H4 (cell line): Measurements from ENCODE around the gene POMT1. TPM values are rescaled to one million over a fixed set of nuclear protein-coding genes. Genes with fewer than 3 reads are reported as not detected.

ENCODE experiments used
- DNase-seq: peaks from one replicate; pipeline ENCODE4 v3.0.0-alpha.2; 2015; ENCODE audit warnings: low spot score
- total RNA-seq: library from RNA; depleted of rRNA; stranded (reverse); fragments of >200 nt; shearing (Covaris generic); gene quantifications from 2 replicates; pipeline ENCODE4 v1.2.3, GENCODE V29; 2014

Gene POMT1
- total RNA-seq, 1 experiment from 2014 or later: 10.5 TPM

DNA sequence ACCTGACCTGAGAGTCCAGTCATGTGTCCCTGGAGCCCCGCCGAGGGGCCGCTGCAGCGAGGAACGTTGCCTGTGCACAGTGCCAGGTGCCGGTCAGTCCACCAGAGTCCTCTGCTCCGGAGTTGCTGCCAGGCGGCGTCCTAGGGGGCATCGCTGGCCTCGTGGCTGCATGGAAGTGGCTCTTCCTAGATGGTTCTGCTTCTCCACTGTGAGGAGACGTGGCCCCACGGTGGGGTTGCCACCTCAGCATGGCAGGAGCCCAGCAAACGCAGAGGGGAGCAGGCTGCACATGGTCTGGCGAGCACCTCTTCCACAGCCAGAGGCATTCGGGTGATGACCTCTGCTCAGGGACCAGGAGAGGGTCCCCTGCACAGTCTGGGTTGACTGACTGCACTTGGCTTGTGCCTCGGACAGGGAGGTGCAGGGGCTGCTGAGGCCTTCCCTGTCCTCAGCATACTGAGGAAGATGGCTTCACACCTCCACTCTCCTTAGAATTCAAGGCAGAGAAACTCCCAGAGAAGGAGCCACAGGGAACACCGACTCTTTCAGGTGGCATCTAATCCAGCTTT is 25.9 kb upstream of the POMT1 start:
- no peak for DNase-seq

DNA sequence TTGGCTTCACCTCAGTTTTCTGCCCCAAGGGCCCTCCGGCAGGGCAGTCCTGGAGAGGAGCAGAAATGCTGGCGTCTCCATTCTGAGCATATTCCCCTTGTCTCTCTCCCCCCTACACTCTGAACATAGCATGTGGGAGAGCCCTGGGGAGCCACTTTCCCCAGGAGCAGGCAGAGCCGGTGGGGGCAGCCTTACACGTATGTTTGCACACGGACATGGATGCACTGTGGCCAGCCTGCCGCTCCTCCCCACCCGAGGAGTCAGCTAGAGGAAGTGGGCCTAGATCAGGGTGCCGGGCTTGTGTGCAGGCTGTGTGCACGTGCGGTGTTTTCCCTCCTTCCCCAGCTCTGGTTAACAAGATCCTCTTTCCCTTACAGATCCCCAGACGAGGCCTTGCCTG is 25.4 kb upstream of the POMT1 start:
- no peak for DNase-seq

DNA sequence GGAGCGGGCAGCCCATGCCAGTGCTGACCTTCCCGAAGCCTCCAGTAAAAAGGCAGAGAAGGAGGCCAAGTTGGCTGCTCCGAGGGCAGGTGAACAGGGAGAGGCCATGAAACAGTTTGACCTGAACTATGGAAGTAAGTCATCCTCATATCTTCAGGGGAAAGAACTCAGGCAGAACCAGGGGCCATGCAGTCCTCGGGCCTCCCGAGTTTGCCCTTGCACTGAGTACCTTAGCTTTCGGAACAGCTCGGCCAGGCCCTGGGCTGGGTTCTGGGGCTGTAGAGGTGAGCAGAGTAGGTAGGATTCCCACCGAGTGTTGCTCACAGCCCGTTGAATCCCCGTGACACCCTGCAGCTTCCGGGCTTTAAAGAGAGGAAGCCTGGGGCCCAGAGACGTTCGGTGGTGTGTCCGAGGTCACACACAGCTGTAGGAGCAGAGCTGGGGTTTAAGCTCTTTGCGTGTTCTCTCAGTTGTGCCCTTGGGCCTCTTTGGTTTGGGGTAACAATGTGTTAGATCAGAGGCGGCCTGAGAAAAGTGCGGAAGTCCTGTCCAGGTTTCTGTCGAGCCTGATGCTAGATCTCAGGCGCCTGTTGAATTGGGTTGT is 24.8 kb upstream of the POMT1 start:
- no peak for DNase-seq

DNA sequence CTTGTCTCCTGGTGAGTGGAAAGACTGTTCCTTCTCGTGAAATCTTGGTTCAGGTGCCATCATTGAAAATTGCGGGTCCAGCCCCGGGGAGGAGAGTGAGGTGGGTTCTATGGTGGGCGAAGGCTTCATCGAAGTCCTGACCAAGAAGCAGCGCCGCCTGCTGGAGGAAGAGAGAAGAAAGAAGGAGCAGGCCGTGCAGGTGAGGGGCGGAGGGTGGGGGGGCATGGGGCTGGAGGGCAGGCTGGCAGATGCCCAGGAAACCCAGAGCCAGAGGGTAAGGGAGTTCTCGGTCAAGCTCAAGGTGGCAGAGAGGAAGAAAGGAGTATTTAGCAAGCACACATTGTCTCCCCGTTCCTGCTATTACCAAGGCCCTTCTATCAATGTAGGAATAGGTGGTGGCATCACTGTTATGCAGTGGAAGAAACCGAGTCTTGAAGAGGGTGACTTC is 24.3 kb upstream of the POMT1 start:
- DNase-seq: peak; percentile 34

DNA sequence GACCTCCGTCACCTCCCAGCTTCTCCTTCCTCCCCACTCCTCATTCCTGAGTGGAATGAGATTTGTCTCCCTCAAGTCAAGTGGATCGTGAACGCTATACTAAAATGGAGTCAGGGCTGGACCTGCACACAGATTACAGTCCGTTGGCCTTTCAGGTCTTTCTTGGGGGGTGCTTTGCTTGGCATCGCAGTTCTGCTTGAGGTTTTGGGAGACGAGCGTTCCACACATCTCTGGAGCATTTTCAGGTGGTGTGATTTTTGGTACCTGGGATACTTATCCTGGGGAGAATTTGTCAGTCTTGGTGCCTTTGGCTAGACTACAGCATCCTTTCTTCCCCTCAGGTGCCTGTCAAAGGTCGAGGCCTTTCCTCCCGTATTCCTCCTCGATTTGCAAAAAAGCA is 23.8 kb upstream of the POMT1 start:
- no peak for DNase-seq

DNA sequence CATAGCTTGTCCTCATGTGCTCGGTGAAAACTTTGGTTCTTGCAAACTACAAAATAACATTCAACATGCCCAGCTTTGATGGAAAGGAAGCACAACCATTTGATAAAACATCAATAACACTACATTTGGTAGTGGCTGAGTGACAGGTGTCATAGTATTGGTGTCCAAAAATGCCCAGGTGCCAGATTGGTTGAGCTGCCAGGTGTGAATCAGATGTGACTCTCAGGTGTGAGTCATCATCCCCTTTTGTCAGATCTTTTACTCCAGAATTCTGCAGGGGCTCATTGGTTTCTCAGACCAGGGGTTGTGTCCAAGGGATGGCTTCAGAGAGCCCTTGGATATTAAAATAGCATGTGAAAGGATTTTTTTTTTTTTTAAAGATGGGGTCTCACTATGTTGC is 22.5 kb upstream of the POMT1 start:
- DNase-seq: no peak

DNA sequence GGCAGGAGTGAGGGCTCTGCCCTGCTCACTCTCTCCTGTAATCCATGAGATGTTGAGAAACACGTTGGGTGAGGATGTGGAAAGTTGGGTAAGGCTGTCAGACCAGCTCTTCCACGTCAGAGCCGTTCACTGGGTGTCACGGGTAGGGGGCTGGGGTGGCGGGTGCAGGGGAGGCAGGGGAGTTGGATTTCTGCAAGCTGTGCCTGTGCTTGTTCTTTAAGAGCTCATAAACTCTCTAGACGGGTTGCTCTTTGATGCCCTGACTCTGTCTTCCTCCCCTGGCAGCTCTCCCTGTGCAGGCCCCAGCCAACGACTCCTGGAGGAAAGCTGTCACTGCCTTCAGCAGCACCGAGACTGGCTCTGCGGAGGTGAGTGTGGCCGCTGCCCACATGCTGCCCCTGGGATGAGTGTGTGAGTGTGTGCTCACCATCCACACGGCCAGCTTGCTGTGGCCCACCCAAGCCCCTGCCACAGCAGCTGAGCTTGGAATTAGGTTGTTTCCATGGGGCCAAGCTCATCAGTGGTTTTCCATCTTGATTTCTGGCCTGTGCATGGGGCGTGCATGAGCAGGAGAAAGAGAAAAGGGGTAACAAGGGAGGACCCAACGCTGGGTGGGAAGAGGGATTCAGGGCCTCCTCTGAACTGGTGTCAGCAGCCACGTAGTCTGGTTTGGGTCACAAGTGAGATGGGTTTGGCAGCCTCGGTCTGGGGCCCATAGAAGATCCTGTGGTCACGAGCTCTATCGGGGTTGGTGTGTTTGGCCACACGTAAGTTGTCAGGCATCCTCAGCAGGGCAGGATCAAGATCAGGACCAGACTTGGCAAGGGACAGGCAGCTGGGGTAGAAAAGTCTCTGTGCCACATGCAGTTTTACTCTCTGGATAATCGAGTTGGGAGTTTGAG is 21.0 kb upstream of the POMT1 start:
- DNase-seq: no peak

DNA sequence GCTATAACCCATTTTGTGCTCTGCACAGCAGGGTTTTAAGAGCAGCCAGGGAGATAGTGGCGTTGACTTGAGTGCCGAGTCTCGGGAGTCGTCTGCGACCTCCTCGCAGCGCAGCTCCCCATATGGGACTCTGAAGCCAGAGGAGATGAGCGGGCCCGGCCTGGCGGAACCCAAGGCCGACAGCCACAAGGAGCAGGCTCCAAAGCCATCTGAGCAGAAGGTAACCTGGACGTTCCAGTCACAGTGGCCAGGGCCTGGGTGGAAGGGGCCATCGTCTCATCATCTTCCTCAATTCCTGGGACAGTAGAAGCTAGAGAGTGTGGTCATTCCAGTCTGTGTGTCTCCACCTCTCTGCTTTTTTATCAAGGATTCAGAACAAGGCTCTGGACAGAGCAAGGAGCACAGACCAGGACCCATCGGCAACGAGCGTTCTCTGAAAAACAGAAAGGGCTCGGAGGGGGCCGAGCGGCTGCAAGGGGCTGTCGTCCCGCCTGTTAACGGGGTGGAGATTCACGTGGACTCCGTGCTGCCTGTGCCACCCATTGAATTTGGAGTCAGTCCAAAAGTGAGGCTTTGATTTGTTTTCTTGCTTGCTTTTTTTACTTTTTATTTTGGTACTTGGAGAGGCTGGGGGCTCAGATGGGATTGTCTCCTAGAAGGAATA is 20.2 kb upstream of the POMT1 start:
- no peak for DNase-seq

DNA sequence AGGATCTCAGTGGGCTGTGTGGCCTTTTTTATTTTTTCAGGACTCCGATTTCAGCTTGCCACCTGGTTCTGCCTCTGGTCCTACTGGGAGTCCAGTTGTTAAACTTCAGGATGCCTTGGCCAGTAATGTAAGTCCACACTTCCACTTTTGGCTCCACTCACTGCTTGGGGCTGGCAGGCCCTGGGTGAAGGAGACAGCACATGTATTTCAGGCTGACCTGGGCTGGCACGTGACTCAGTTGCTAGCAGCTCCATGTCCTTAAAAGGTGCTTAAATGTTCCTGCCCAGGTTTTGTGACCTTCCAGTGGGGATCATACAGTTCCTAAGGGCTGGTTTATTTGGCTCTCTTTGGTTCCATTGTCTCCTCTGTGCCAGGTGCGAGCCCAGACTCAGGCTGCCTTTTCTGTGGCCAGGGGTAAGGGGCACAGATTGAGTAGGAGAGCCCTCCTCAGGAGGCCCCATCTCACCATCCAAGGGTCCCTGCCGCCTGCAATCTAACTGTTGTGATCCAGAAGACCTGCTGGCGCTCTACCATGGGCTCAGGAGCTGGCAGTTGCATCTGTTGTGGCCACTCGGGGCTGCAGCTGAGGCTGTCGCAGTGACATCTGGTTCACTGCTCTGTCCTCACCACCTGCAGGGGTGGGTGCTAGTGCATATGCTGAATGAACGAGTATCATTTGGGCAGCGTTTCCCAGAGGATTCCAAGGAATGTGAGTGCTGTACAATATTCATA is 19.2 kb upstream of the POMT1 start:
- no peak for DNase-seq

DNA sequence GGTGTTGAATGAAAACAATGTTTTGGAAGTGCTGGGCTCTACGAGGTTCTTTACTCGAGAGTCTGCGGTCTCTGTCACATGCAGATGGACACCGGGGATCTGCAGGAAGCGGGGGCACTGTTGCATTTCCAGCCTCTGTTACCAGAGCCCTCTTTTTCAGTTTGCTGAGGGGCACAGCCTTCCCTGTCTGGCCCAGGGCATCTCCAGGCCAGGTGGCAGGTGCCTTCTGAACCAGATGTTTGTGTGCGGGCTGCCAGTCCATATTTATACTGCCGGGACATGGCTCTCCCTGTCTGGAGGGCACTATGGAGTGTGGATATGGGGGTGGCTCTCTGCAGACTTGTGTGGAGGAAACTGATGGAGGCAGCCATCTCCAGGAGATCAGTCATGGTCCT is 18.7 kb upstream of the POMT1 start:
- DNase-seq: no peak

DNA sequence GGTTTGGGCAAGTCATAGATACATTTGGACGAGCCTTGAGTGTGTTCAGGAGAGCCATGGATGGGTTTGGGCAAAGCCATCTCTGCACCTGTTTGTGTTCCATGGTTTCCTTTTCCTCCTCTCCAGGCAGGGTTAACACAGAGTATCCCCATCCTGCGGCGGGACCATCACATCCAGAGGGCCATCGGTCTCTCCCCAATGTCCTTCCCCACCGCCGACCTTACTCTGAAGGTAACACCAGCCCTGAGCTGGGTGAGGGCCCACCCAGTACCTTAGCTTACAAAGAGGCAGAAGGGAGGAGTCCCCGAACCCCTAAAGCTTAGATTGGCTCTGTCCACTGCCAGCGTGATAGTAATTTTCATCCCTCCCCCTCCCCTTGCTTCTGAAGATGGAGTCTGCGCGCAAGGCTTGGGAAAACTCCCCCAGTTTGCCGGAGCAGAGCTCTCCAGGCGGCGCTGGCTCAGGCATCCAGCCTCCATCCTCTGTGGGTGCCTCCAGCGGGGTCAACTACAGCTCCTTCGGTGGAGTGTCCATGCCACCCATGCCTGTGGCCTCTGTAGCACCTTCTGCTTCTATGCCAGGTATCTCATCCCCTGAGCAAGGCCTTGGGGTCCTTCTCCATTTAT is 18.0 kb upstream of the POMT1 start:
- no peak for DNase-seq

DNA sequence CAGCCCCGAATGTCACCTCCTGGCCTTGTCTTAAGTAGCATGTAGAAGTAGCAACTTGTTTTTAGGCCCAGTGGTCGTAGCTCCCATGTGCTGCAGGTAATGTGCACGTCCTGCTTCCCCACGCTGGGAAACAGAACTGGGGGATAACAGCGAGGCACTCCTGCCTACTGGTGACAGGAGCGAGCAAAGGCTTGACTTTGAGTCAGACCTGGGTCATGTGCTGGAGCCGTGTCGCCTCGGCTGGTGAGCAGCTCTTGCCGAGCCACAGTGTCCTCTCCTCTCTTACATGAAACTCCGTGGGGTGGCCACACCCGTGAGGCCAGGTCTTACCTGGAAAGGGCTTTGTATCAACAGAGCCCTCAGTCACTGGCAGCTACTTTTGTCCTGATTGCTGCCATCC is 17.5 kb upstream of the POMT1 start:
- no peak for DNase-seq

DNA sequence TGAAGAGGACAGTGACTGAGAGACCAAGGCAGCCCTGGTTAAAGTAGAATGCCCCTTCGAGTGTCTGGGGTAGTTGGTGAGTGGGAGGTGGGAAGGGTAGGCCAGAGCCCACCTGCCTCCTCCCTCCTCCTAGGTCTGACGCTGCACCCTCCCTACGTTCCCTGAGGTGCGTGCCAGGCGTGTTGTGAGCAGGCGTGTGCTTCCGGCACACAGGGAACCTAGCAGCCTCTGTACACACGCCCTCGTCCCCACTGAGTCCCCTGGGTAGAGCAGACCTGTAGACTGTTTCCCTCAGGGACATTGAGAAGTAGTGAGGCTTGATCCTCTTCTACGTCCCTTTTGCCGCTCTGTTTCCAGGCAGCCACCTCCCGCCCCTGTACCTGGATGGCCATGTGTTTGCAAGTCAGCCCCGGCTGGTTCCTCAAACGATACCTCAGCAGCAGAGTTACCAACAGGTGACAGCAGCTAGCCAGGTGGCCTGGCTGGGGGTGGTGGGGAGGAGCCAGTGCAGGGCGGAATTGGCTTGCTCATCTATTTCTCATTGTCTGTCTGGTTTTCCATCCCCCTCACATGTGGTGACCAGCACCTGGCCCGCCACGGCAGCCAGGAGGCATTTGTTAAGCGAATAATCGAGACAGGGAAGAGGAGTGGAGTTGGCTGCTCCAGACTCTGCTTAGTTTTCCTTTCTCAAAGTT is 16.8 kb upstream of the POMT1 start:
- no peak for DNase-seq

DNA sequence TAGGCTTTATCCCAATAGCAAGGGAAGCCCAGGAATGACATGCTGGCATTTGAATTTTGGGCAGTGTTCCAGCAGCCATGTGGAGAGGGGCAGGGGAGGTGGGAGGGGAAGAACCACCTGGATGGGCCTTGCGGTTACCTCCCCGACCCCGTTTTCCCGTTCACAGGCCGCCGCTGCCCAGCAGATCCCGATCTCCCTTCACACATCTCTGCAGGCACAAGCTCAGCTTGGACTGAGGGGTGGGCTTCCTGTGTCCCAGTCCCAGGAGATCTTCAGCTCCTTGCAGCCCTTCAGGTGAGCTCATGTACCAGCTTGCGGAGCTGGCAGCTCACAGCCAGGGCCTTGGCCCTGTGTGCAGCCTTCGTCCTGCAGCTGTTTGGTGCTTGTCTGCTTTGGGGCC is 15.7 kb upstream of the POMT1 start:
- DNase-seq: no peak

DNA sequence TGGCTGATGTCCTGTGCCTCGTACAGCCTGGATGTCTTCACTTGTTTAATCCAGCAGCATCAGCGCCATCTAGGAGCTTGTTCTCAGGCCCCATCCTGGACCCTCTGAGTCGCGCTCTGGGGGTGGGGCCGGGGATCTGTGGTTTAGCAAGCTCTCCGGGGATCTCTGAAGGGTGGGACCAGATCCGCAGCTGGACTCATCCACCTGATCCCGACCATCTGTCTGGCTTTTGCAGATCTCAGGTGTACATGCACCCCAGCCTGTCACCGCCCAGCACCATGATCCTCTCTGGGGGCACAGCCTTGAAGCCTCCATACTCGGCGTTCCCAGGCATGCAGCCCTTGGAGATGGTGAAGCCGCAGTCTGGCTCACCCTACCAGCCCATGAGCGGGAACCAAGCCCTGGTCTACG is 15.1 kb upstream of the POMT1 start:
- DNase-seq: no peak

DNA sequence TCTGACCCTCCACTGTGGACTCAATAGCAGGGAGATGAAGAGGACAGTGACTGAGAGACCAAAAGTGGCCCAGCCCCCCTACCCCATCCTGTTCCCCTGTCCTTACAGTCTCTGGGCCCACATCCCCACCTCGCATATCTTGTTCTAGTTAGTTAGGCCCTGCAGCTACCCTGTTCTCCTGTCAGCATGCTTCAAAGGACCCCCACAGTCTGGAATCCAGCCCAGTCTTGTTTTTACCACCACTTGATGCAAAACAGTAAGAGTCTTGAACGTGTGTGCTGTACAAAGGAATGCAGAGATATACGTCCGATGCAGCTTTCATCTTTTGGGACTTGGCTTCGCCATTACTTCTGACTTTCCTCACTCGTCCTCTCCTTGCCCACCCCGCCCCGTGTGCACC is 12.2 kb upstream of the POMT1 start:
- no peak for DNase-seq

DNA sequence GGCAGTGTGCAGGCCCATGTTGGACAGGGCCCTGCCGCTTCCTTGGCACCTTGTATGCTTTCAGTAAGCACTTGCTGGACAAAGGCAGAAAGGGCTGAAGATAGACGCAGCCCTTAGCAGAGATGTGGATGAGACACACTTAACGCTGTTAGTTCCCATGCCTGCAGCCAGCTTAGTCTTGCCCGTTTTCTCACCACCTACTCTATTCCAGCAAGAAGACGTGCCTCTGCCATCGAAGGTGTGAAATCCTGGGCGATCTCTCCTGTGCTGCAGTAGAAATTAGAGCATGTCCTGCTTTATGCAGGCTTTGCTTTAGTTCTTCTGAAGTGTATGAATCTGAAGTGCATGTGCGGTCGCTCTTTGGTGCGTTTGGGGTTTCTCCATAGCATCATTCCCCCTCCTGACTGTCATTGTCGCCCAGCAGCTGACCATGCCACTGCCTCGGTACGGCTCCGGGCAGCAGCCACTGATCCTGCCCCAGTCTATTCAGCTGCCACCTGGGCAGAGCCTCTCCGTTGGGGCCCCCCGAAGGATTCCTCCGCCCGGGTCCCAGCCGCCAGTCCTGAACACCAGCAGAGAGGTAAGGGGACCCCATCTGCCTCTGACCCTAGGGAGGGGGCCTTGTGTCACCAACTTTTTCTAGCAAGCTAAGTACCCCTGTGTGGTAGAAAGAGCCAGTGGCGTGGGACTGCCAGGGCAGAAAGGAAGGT is 11.6 kb upstream of the POMT1 start:
- DNase-seq: no peak

DNA sequence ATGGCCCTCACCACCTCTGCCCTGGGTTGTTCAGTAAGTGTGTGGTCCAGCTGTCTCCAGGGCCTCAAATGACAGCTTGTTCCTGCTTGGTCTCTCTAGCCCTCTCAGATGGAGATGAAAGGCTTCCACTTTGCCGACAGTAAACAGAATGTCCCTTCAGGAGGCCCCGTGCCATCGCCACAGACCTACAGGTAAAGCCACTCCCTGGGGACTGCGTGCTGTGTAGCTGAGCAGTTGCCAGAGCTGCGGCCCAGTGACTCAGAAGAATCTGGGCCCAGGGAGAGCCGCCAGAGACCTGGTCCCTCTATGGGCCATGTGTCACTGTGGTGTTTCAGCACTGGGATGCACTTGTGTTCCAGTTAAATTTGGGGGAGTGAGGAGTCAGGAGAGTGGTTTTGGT is 10.6 kb upstream of the POMT1 start:
- no peak for DNase-seq

DNA sequence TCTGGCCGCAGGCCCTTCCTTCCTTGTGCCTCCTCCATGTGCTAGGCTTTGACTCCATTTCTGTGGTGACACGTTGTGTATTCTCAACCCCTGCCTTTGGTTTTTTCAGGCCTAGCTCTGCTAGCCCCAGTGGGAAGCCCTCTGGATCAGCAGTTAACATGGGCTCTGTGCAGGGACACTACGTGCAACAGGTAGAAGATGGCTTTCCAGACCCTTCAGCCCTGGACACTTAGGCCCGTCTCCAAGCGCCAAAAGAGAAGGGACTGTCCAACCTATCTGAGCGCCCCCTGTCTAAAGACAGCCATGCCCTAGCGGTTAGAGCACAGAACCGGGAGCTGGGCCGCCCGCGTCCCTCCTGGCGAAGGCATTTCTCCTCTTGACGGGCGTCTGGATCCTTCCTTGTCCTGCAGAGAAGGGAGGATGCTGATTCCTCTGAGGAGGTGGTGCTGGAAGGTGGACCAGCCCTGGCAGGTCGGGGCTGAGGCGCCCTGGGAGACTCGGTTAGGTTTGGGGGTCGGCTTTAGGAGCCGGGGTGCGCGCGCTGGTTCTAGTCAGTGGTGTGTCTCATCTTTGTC is 8.3 kb upstream of the POMT1 start:
- DNase-seq: no peak

DNA sequence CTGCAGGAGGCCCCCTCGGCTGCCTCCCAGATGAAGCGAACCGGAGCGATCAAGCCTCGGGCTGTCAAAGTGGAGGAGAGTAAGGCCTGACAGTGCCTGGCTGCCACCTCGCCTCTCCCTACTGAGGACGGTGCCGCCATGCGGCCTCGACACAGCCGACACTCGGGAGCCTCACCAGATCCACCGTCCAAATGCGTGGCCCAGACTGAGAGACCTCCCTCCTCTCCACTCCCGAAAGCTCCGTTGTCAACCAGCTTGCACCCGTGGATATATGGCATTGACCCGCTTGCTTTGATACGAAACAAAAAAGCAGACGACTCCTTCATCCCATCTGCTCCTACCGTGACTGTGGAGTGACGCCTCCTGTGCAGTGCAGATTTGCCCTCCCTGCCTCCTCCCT is 6.9 kb upstream of the POMT1 start:
- no peak for DNase-seq
